WTC11 (cell line): Measurements from ENCODE around the gene FMNL1. TPM values are rescaled to one million over a fixed set of nuclear protein-coding genes. Genes with fewer than 3 reads are reported as not detected.
A peak's percentile ranks its signal among the peaks of the same experiment; 100 is the strongest.

Experiments used
- ATAC-seq: fragments of 200-7000 bp; cut with Tn5 transposase; 2 replicates; pipeline ENCODE4 v1.10.0; 2021; ENCODE audit warnings: mild to moderate bottlenecking, moderate library complexity
- CTCF ChIA-PET: fragments of 300-600 bp; sonication (Branson Sonifier 250); formaldehyde crosslinking; loops from one replicate; lab custom pipeline; 2021; ENCODE audit warnings: antibody characterized with exemption; lab: Charles Lee
- POLR2A ChIA-PET: fragments of 350-600 bp; sonication (Branson Sonifier 250); formaldehyde crosslinking; loops from one replicate; lab custom pipeline; 2021; ENCODE audit warnings: antibody characterized with exemption; lab: Charles Lee
- DNase-seq: peaks from one replicate; pipeline ENCODE4 v3.0.0; 2021; ENCODE audit warnings: low spot score
- H3K27ac Mint-ChIP-seq: 2 replicates; pipeline ENCODE4 v1.8.0; 2021; ENCODE audit warnings: mixed read lengths
- H3K27me3 Mint-ChIP-seq: 2 replicates; pipeline ENCODE4 v1.8.0; 2021; ENCODE audit warnings: low read depth, mild to moderate bottlenecking, moderate library complexity, mixed read lengths
- H3K36me3 Mint-ChIP-seq: 2 replicates; pipeline ENCODE4 v1.8.0; 2021; ENCODE audit warnings: mixed read lengths
- H3K4me1 Mint-ChIP-seq: 2 replicates; pipeline ENCODE4 v1.8.0; 2022; ENCODE audit warnings: mixed read lengths
- H3K4me3 Mint-ChIP-seq: 2 replicates; pipeline ENCODE4 v1.8.0; 2021; ENCODE audit warnings: mild to moderate bottlenecking, moderate library complexity, mixed read lengths
- H3K9me3 Mint-ChIP-seq: 2 replicates; pipeline ENCODE4 v1.8.0; 2021; ENCODE audit warnings: mixed read lengths
- AR ChIP-seq: fragments of 250-450 bp; sonication (Bioruptor Pico); IDR thresholded peaks from 2 replicates; pipeline ENCODE4 v1.9.0; 2021; ENCODE audit warnings: mild to moderate bottlenecking
- ARID4B ChIP-seq: sonication (generic); formaldehyde crosslinking; IDR thresholded peaks from 2 replicates; pipeline ENCODE4 v1.8.0; 2023; ENCODE audit warnings: missing genetic modification reagents, mild to moderate bottlenecking, borderline replicate concordance
- ATF6 ChIP-seq: sonication (generic); formaldehyde crosslinking; IDR thresholded peaks from 2 replicates; pipeline ENCODE4 v1.8.1; 2023; ENCODE audit warnings: mild to moderate bottlenecking, missing genetic modification reagents
- CBFB ChIP-seq: sonication (generic); formaldehyde crosslinking; IDR thresholded peaks from 2 replicates; pipeline ENCODE4 v1.8.1; 2022; ENCODE audit warnings: mild to moderate bottlenecking, low read depth, missing genetic modification reagents
- ESRRA ChIP-seq: sonication (generic); formaldehyde crosslinking; IDR thresholded peaks from 2 replicates; pipeline ENCODE4 v1.8.1; 2022; ENCODE audit warnings: mild to moderate bottlenecking, missing genetic modification reagents, borderline replicate concordance
- FOXK1 ChIP-seq: sonication (generic); formaldehyde crosslinking; IDR thresholded peaks from 2 replicates; pipeline ENCODE4 v1.8.0; 2022; ENCODE audit warnings: mild to moderate bottlenecking, moderate library complexity, missing genetic modification reagents
- JAZF1 ChIP-seq: fragments of 250-450 bp; sonication (Bioruptor Pico); IDR thresholded peaks from 2 replicates; pipeline ENCODE4 v1.9.0; 2021; ENCODE audit warnings: moderate library complexity, mild to moderate bottlenecking, inconsistent platforms
- MLX ChIP-seq: sonication (generic); formaldehyde crosslinking; IDR thresholded peaks from 2 replicates; pipeline ENCODE4 v1.8.1; 2023; ENCODE audit warnings: mild to moderate bottlenecking, missing genetic modification reagents, moderate library complexity
- PRDM15 ChIP-seq: sonication (generic); formaldehyde crosslinking; IDR thresholded peaks from 2 replicates; pipeline ENCODE4 v1.8.0; 2022; ENCODE audit warnings: missing genetic modification reagents
- STAT6 ChIP-seq: sonication (generic); formaldehyde crosslinking; conservative IDR thresholded peaks from 2 replicates; pipeline ENCODE4 v1.8.1; 2023; ENCODE audit warnings: mild to moderate bottlenecking, low read depth, missing genetic modification reagents, moderate library complexity
- TEAD1 ChIP-seq: sonication (generic); formaldehyde crosslinking; IDR thresholded peaks from 2 replicates; pipeline ENCODE4 v1.8.0; 2022; ENCODE audit warnings: mild to moderate bottlenecking, missing genetic modification reagents
- TEAD4 ChIP-seq: sonication (generic); formaldehyde crosslinking; IDR thresholded peaks from 2 replicates; pipeline ENCODE4 v1.8.0; 2022; ENCODE audit warnings: mild to moderate bottlenecking, missing genetic modification reagents
- TP53 ChIP-seq: sonication (generic); formaldehyde crosslinking; IDR thresholded peaks from 2 replicates; pipeline ENCODE4 v1.8.1; 2023; ENCODE audit warnings: mild to moderate bottlenecking, missing genetic modification reagents
- USF1 ChIP-seq: sonication (generic); formaldehyde crosslinking; IDR thresholded peaks from 2 replicates; pipeline ENCODE4 v1.8.0; 2022; ENCODE audit warnings: mild to moderate bottlenecking, missing genetic modification reagents
- ZNF121 ChIP-seq: sonication (generic); formaldehyde crosslinking; IDR thresholded peaks from 2 replicates; pipeline ENCODE4 v1.8.0; 2023; ENCODE audit warnings: missing genetic modification reagents
- ZSCAN18 ChIP-seq: fragments of 250-450 bp; sonication (Bioruptor Pico); IDR thresholded peaks from 2 replicates; pipeline ENCODE4 v2.1.2; 2022; ENCODE audit warnings: mild to moderate bottlenecking, moderate library complexity
- total RNA-seq: library from RNA; stranded (reverse); gene quantifications from 3 replicates; pipeline ENCODE4 v1.2.3, GENCODE V29; 2021

FMNL1 gene
- total RNA-seq, 1 experiment from 2014 or later, result 5.3 TPM

GRCh38 chr17:45262516-45263476, 41.1 kb downstream of the FMNL1 start:
- H3K36me3 Mint-ChIP-seq, result peaks cover 2% of the 10 kb centered on the region; the same call in 1 of the 2 replicates
- peak; percentile 11 for ATAC-seq
- H3K27me3 Mint-ChIP-seq, result peaks cover 13% of the 10 kb centered on the region
- H3K9me3 Mint-ChIP-seq, result no peaks in the 10 kb centered on the region
- DNase-seq, result no peak
- peak overlapping the region; percentile 69 for H3K4me3 Mint-ChIP-seq
- no peak overlapping the region; the same call in 1 of the 2 replicates for H3K27ac Mint-ChIP-seq
- H3K4me1 Mint-ChIP-seq, result peaks cover 9% of the 10 kb centered on the region; the same call in 1 of the 2 replicates
- ChIA-PET CTCF (interaction anchor here (0.7 to 1.8 kb wide), 10 partner anchors 8 to 163 kb away, joined by 3 to 6 read pairs (median 4); partner anchors contain the start of genes ACBD4 and MAP3K14), POLR2A (interaction anchor here (1.0 kb wide), 1 partner anchor 90 kb away, joined by 3 read pairs; no protein-coding TSS in a partner anchor)
- no peak for TF ChIP-seq CBFB
- no peak for TF ChIP-seq ZNF121 (CRISPR knock-in tag)
- TF ChIP-seq ARID4B (CRISPR knock-in tag), result no peak
- TF ChIP-seq JAZF1 (CRISPR knock-in tag), result no peak
- TF ChIP-seq USF1, result no peak
- TF ChIP-seq ATF6 (CRISPR knock-in tag), result no peak
- no peak for TF ChIP-seq ESRRA
- TF ChIP-seq TEAD1, result no peak
- no peak for TF ChIP-seq TP53
- TF ChIP-seq AR (CRISPR knock-in tag), result no peak
- TF ChIP-seq MLX (CRISPR knock-in tag), result no peak
- no peak for TF ChIP-seq TEAD4 (CRISPR knock-in tag)
- TF ChIP-seq FOXK1 (CRISPR knock-in tag), result no peak
- TF ChIP-seq ZSCAN18 (CRISPR knock-in tag), result no peak
- no peak for TF ChIP-seq STAT6 (CRISPR knock-in tag)
- TF ChIP-seq PRDM15, result no peak
